ENCODE results near the gene ANOS1.

- TF ChIP-seq CTCF (IDR thresholded peaks at IDR 0.05) (no peak), POLR2AphosphoS5 (IDR thresholded peaks at IDR 0.05) (no peak), POLR2A (IDR thresholded peaks at IDR 0.05) (no peak)
Observed at GRCh38 chrX:8484360-8484949, 247.5 kb downstream of the ANOS1 start.
